Measurements from ENCODE around the gene FAM78A.
"Not testable (repeated sequence)": the region's sequence is repeated elsewhere in the genome, so short reads cannot be mapped to it uniquely, and the experiment has no call there.

The FAM78A gene

GRCh38 chr9:131236161-131236560 is 40.1 kb downstream of the FAM78A start:
- DNase-seq, result peak; percentile 15

GRCh38 chr9:131235480-131235851 is 40.8 kb downstream of the FAM78A start:
- no peak for DNase-seq

- no peak for DNase-seq
Measured at GRCh38 chr9:131234799-131235479, 41.4 kb downstream of the FAM78A start.

- no peak for DNase-seq
Measured at GRCh38 chr9:131233995-131234394, 42.3 kb downstream of the FAM78A start.

- no peak for DNase-seq
Measured at GRCh38 chr9:131233556-131233955, 42.8 kb downstream of the FAM78A start.

GRCh38 chr9:131228988-131229387 is 47.3 kb downstream of the FAM78A start:
- DNase-seq, result no peak

GRCh38 chr9:131227959-131228460 is 48.3 kb downstream of the FAM78A start:
- DNase-seq, result no peak

GRCh38 chr9:131227112-131227958 is 49.0 kb downstream of the FAM78A start:
- DNase-seq, result no peak

GRCh38 chr9:131226226-131226625 is 50.1 kb downstream of the FAM78A start:
- DNase-seq, result no peak

- no peak for DNase-seq
Measured at GRCh38 chr9:131222460-131222859, 53.9 kb downstream of the FAM78A start.

GRCh38 chr9:131220485-131220884 is 55.8 kb downstream of the FAM78A start:
- DNase-seq, result no peak

GRCh38 chr9:131218370-131218769 is 57.9 kb downstream of the FAM78A start:
- DNase-seq, result no peak

GRCh38 chr9:131217331-131218031 is 58.8 kb downstream of the FAM78A start:
- DNase-seq, result no peak

GRCh38 chr9:131216806-131217205 is 59.5 kb downstream of the FAM78A start:
- DNase-seq, result no peak

- DNase-seq, result no peak
Measured at GRCh38 chr9:131214876-131215275, 61.4 kb downstream of the FAM78A start.

- no peak for DNase-seq
Measured at GRCh38 chr9:131214286-131214856, 61.9 kb downstream of the FAM78A start.

- not testable (repeated sequence) for DNase-seq
Measured at GRCh38 chr9:131211920-131212319, 64.4 kb downstream of the FAM78A start.

Measured in right forelimb (tissue), 1 donor.